ENCODE results near the gene FAM168A. TPM values are rescaled to one million over a fixed set of nuclear protein-coding genes. Genes with fewer than 3 reads are reported as not detected.

FAM168A gene
- total RNA-seq, 4 donors from 2014 or later = 28.8 to 53.5 (median 30.6) TPM

GRCh38 chr11:73384872-73385689 is 212.8 kb downstream of the FAM168A start:
- peak overlapping the region in 3 of 4 donors; percentile 67 to 76 (median 71) for H3K27ac ChIP-seq
- 28 to 41% methylated on average over 21 of the region's 21 CpGs for WGBS, 2 donors
- H3K36me3 ChIP-seq = no peaks in the 10 kb centered on the region
- no peaks in the 10 kb centered on the region for H3K9me3 ChIP-seq
- no peak for DNase-seq (ENCODE audit: low spot score in 2 of 2)
- no peaks in the 10 kb centered on the region for H3K27me3 ChIP-seq
- peaks cover 0 to 84% (median 56%) of the 10 kb centered on the region in 4 donors for H3K4me1 ChIP-seq
- no peak for TF ChIP-seq EP300 (IDR thresholded peaks at IDR 0.05)
- TF ChIP-seq CTCF (IDR thresholded peaks at IDR 0.05) = no peak
- no peak for TF ChIP-seq POLR2A (IDR thresholded peaks at IDR 0.05)
- no peak overlapping the region for H3K4me3 ChIP-seq

DNA sequence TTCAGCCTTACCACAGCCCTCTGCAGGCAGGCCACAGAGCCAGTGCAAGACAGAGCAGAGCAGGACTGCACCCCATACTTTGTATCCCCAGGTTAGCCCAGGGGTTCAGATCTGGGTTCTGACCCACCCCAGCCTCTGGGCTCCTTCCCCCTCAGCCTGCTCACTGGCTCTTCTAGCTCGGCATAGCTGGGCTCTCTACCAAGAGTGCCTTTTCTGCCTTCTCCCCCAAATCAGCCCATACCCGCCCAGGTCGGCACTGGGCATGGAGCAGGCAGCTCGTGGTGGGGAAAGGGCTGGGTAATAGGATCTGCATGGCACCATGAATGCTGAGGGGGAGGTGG is 213.4 kb downstream of the FAM168A start:
- Histone ChIP-seq H3K9me3 (no peaks in the 10 kb centered on the region), H3K27ac (peak overlapping the region in 3 of 4 donors; percentile 67 to 76 (median 71)), H3K4me1 (peaks cover 0 to 79% (median 56%) of the 10 kb centered on the region in 4 donors), H3K27me3 (no peaks in the 10 kb centered on the region), H3K36me3 (no peaks in the 10 kb centered on the region), H3K4me3 (no peak overlapping the region)
- TF ChIP-seq CTCF (IDR thresholded peaks at IDR 0.05) = no peak
- no peak for TF ChIP-seq POLR2A (IDR thresholded peaks at IDR 0.05)
- TF ChIP-seq EP300 (IDR thresholded peaks at IDR 0.05) = no peak
- 50 to 56% methylated on average over 4 of the region's 4 CpGs for WGBS, 2 donors
- no peak for DNase-seq (ENCODE audit: low spot score in 2 of 2)

- Histone ChIP-seq H3K9me3 (no peaks in the 10 kb centered on the region), H3K4me1 (peaks cover 0 to 75% (median 56%) of the 10 kb centered on the region in 4 donors), H3K36me3 (no peaks in the 10 kb centered on the region), H3K27ac (peak overlapping the region in 3 of 4 donors; percentile 67 to 76 (median 71)), H3K27me3 (no peaks in the 10 kb centered on the region), H3K4me3 (no peak overlapping the region)
- no peak for TF ChIP-seq EP300 (IDR thresholded peaks at IDR 0.05)
- no peak for TF ChIP-seq POLR2A (IDR thresholded peaks at IDR 0.05)
- TF ChIP-seq CTCF (IDR thresholded peaks at IDR 0.05) = no peak
- WGBS, 2 donors = 86 to 89% methylated on average over 5 to 7 of the region's 7 CpGs
- DNase-seq (ENCODE audit: low spot score in 2 of 2) = no peak
Observed at GRCh38 chr11:73384125-73384441, 213.8 kb downstream of the FAM168A start.

- Histone ChIP-seq H3K27me3 (no peaks in the 10 kb centered on the region), H3K36me3 (no peaks in the 10 kb centered on the region), H3K4me1 (peaks cover 0 to 69% (median 56%) of the 10 kb centered on the region in 4 donors), H3K4me3 (no peak overlapping the region), H3K27ac (peak overlapping the region in 3 of 4 donors; percentile 33 to 71 (median 67)), H3K9me3 (no peaks in the 10 kb centered on the region)
- DNase-seq (ENCODE audit: low spot score in 2 of 2) = no peak
- no peak for TF ChIP-seq CTCF (IDR thresholded peaks at IDR 0.05)
- TF ChIP-seq EP300 (IDR thresholded peaks at IDR 0.05) = no peak
- TF ChIP-seq POLR2A (IDR thresholded peaks at IDR 0.05) = no peak
- WGBS, 2 donors = 42 to 51% methylated on average over 9 of the region's 9 CpGs
Observed at GRCh38 chr11:73383249-73384124, 214.4 kb downstream of the FAM168A start.

DNA sequence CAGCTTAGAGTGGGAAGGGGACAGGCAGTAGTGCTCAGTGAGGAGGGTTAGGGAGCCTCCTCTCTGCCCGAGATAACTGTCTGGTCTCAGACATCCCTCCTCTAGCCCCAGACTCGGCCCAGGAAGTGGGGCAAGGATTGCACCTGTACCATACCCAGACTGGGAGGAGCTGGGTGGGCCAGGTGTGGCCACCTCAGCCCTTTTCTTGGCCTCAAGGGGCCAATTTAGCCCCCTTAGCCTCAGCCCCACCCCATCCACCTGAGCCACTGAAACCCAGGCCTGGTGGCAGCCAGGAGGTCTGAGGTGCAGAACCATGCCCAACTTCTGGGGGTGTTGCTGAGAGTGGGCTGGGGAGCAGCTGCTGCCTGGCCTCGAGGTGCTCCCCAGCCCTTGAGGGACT is 215.2 kb downstream of the FAM168A start:
- Histone ChIP-seq H3K4me1 (peaks cover 0 to 66% (median 55%) of the 10 kb centered on the region in 4 donors), H3K4me3 (no peak overlapping the region), H3K36me3 (no peaks in the 10 kb centered on the region), H3K27me3 (no peaks in the 10 kb centered on the region), H3K27ac (peak overlapping the region in 2 of 4 donors; percentile 26 to 71), H3K9me3 (no peaks in the 10 kb centered on the region)
- TF ChIP-seq POLR2A (IDR thresholded peaks at IDR 0.05) = no peak
- TF ChIP-seq CTCF (IDR thresholded peaks at IDR 0.05) = no peak
- TF ChIP-seq EP300 (IDR thresholded peaks at IDR 0.05) = no peak
- 61 to 77% methylated on average over 3 of the region's 3 CpGs for WGBS, 2 donors
- DNase-seq (ENCODE audit: low spot score in 2 of 2) = no peak

All from tibial nerve (tissue), 4 donors.